Mononuclear cell (primary cell): ENCODE measurements around the gene CASP1. TPM values are rescaled to one million over a fixed set of nuclear protein-coding genes. Genes with fewer than 3 reads are reported as not detected.
"Not testable (repeated sequence)": the region's sequence is repeated elsewhere in the genome, so short reads cannot be mapped to it uniquely, and the experiment has no call there.

Experiments
- H3K27me3 ChIP-seq: 2 replicates; pipeline ENCODE4 v1.6.0; 2011; ENCODE audit warnings: low read length, control low read depth; ENCODE audit not compliant: insufficient read depth
- H3K4me1 ChIP-seq: 2 replicates; pipeline ENCODE4 v1.5.1; 2011; ENCODE audit warnings: mild to moderate bottlenecking, low read length, control low read depth; ENCODE audit not compliant: insufficient read depth
- H3K4me3 ChIP-seq: 2 replicates; pipeline ENCODE4 v1.5.1; 2011; ENCODE audit warnings: mild to moderate bottlenecking, low read length, moderate library complexity
- H3K9me3 ChIP-seq: 2 replicates; pipeline ENCODE4 v1.5.1; 2011; ENCODE audit warnings: low read depth, mild to moderate bottlenecking, control low read depth, low read length
- total RNA-seq: library from RNA; depleted of rRNA; stranded (reverse); fragments of >200 nt; gene quantifications from one replicate; pipeline ENCODE4 v1.2.3, GENCODE V29; 2012

The CASP1 gene
- 99.5 TPM for total RNA-seq

GRCh38 chr11:105034813-105035620 lies at the start of gene CASP1:
Gene CASP1 (minus strand): TSS chr11:105035144. CDS start chr11:105035113, 31 bp downstream.
- H3K4me3 ChIP-seq = peak within 1 kb of the TSS; percentile 65
- no peaks in the 10 kb centered on the region for H3K27me3 ChIP-seq
- H3K9me3 ChIP-seq = no peaks in the 10 kb centered on the region
- peaks cover 56% of the 10 kb centered on the region for H3K4me1 ChIP-seq

- Histone ChIP-seq H3K4me3 (no peak overlapping the region), H3K4me1 (peaks cover 11% of the 10 kb centered on the region), H3K9me3 (no peaks in the 10 kb centered on the region), H3K27me3 (no peaks in the 10 kb centered on the region)
These were observed 46.6 kb upstream of the CASP1 start for GRCh38 chr11:105081412-105082150.

- not testable (repeated sequence) for H3K9me3 ChIP-seq, H3K4me3 ChIP-seq, H3K27me3 ChIP-seq
- H3K4me1 ChIP-seq = peaks cover 11% of the 10 kb centered on the region
These were observed 45.4 kb upstream of the CASP1 start for GRCh38 chr11:105080171-105080906.

GRCh38 chr11:105078283-105078682 lies 43.3 kb upstream of the CASP1 start:
- peaks cover 11% of the 10 kb centered on the region for H3K4me1 ChIP-seq
- no peak overlapping the region for H3K4me3 ChIP-seq
- H3K27me3 ChIP-seq = no peaks in the 10 kb centered on the region
- H3K9me3 ChIP-seq = no peaks in the 10 kb centered on the region

- not testable (repeated sequence) for H3K4me3 ChIP-seq, H3K9me3 ChIP-seq, H3K27me3 ChIP-seq
- peaks cover 11% of the 10 kb centered on the region for H3K4me1 ChIP-seq
These were observed 42.3 kb upstream of the CASP1 start for GRCh38 chr11:105077141-105077790.

- Histone ChIP-seq H3K4me1 (peaks cover 16% of the 10 kb centered on the region), H3K4me3 (no peak overlapping the region), H3K9me3 (no peaks in the 10 kb centered on the region), H3K27me3 (no peaks in the 10 kb centered on the region)
These were observed 39.2 kb upstream of the CASP1 start for GRCh38 chr11:105074166-105074530.

- Histone ChIP-seq H3K9me3 (no peaks in the 10 kb centered on the region), H3K27me3 (no peaks in the 10 kb centered on the region), H3K4me3 (no peak overlapping the region), H3K4me1 (peaks cover 16% of the 10 kb centered on the region)
These were observed 38.7 kb upstream of the CASP1 start for GRCh38 chr11:105073456-105074165.

- peaks cover 16% of the 10 kb centered on the region for H3K4me1 ChIP-seq
- H3K9me3 ChIP-seq, H3K4me3 ChIP-seq, H3K27me3 ChIP-seq: not testable (repeated sequence)
These were observed 37.1 kb upstream of the CASP1 start for GRCh38 chr11:105072080-105072479.

- no peaks in the 10 kb centered on the region for H3K27me3 ChIP-seq
- H3K4me1 ChIP-seq = peaks cover 16% of the 10 kb centered on the region
- H3K4me3 ChIP-seq = peak overlapping the region; percentile 8
- H3K9me3 ChIP-seq = no peaks in the 10 kb centered on the region
These were observed 36.3 kb upstream of the CASP1 start for GRCh38 chr11:105071089-105071732.

GRCh38 chr11:105070306-105070705 lies 35.4 kb upstream of the CASP1 start:
- no peaks in the 10 kb centered on the region for H3K27me3 ChIP-seq
- H3K9me3 ChIP-seq = no peaks in the 10 kb centered on the region
- no peak overlapping the region for H3K4me3 ChIP-seq
- peaks cover 16% of the 10 kb centered on the region for H3K4me1 ChIP-seq

GRCh38 chr11:105069749-105070148 lies 34.8 kb upstream of the CASP1 start:
- not testable (repeated sequence) for H3K9me3 ChIP-seq, H3K4me3 ChIP-seq, H3K27me3 ChIP-seq
- peaks cover 16% of the 10 kb centered on the region for H3K4me1 ChIP-seq

GRCh38 chr11:105063245-105063941 lies 28.4 kb upstream of the CASP1 start:
- not testable (repeated sequence) for H3K9me3 ChIP-seq, H3K4me1 ChIP-seq, H3K27me3 ChIP-seq, H3K4me3 ChIP-seq

- Histone ChIP-seq H3K27me3 (no peaks in the 10 kb centered on the region), H3K4me3 (no peak overlapping the region), H3K9me3 (no peaks in the 10 kb centered on the region), H3K4me1 (no peaks in the 10 kb centered on the region)
These were observed 22.5 kb upstream of the CASP1 start for GRCh38 chr11:105057432-105057831.
